GM12878 (cell line): ENCODE measurements around the gene PRRX1. TPM values are rescaled to one million over a fixed set of nuclear protein-coding genes. Genes with fewer than 3 reads are reported as not detected.

Experiments
- ATAC-seq: fragments of 200-7000 bp; cut with Tn5 transposase; 3 replicates; pipeline ENCODE4 v1.9.1; 2020; ENCODE audit warnings: mild to moderate bottlenecking, moderate library complexity
- BruUV-seq: library from RNA; stranded (reverse); fragments of 400-500 nt; replicated peaks from 2 replicates; lab custom pipeline; 2021; lab: Mats Ljungman, UMichigan
- CTCF ChIA-PET: fragments of 300-600 bp; sonication (Branson Sonifier 250); formaldehyde crosslinking; extraction: SDS; loops from one replicate; lab custom pipeline; 2021; ENCODE audit warnings: inconsistent platforms; lab: Yijun Ruan, JAX
- POLR2A ChIA-PET: fragments of 350-600 bp; formaldehyde crosslinking; extraction: SDS; loops from one replicate; lab custom pipeline; 2021; ENCODE audit warnings: inconsistent platforms; lab: Charles Lee
- RAD21 ChIA-PET: fragments of 300-600 bp; sonication (Branson Sonifier 250); formaldehyde crosslinking; loops from one replicate; lab custom pipeline; 2023; ENCODE audit warnings: antibody characterized with exemption; ENCODE audit not compliant: unreplicated experiment; lab: Charles Lee
- SMC1A ChIA-PET: fragments of 300-600 bp; sonication (Branson Sonifier 250); formaldehyde crosslinking; loops from one replicate; lab custom pipeline; 2023; ENCODE audit not compliant: unreplicated experiment, uncharacterized antibody; lab: Charles Lee
- DNase-seq: peaks from one replicate; pipeline ENCODE4 v3.0.0-alpha.2; 2011; ENCODE audit warnings: low read depth, low spot score
- FAIRE-seq: peaks from 3 replicates; lab custom pipeline; 2011; peaks lifted over from hg19 to GRCh38; lab: Jason Lieb, UNC
- H2AFZ ChIP-seq: 2 replicates; pipeline ENCODE4 v1.6.0; 2011; ENCODE audit warnings: low read depth, low read length, control low read depth; ENCODE audit not compliant: control insufficient read depth
- H3K27ac ChIP-seq: 2 replicates; pipeline ENCODE4 v1.5.1; 2011; ENCODE audit warnings: control low read depth; ENCODE audit not compliant: control insufficient read depth, insufficient read depth
- H3K27me3 ChIP-seq, 2 experiments: replicated peaks in 1 of 2; 2 replicates each; pipeline versions ENCODE4 v1.6.0 to v1.6.1; 2011; ENCODE audit warnings: low read length in 1 of 2; ENCODE audit not compliant: control insufficient read depth in 2 of 2, insufficient read depth in 2 of 2
- H3K36me3 ChIP-seq, 2 experiments: 2 replicates each; pipeline ENCODE4 v1.5.1; 2011; ENCODE audit warnings: low read length in 1 of 2; ENCODE audit not compliant: control insufficient read depth in 2 of 2, insufficient read depth in 2 of 2
- H3K4me1 ChIP-seq: 2 replicates; pipeline ENCODE4 v1.6.1; 2011; ENCODE audit warnings: mild to moderate bottlenecking, low read length, moderate library complexity, mixed read lengths; ENCODE audit not compliant: control insufficient read depth, insufficient read depth
- H3K4me2 ChIP-seq: 2 replicates; pipeline ENCODE4 v1.6.0; 2011; ENCODE audit warnings: control low read depth; ENCODE audit not compliant: control insufficient read depth, insufficient read depth
- H3K4me3 ChIP-seq: fragments of 200-600 bp; sonication (generic); 2 replicates; pipeline ENCODE4 v1.5.1; 2016
- H3K79me2 ChIP-seq: 2 replicates; pipeline ENCODE4 v1.6.0; 2011; ENCODE audit warnings: low read length; ENCODE audit not compliant: control insufficient read depth, insufficient read depth
- H3K9ac ChIP-seq: 2 replicates; pipeline ENCODE4 v1.8.0; 2011; ENCODE audit warnings: low read length, control low read depth, mixed read lengths; ENCODE audit not compliant: control insufficient read depth, insufficient read depth
- H3K9me3 ChIP-seq: replicated peaks from 3 replicates; pipeline ENCODE4 v1.5.1; 2011; ENCODE audit warnings: mild to moderate bottlenecking, low read length; ENCODE audit not compliant: control insufficient read depth, insufficient read depth
- H4K20me1 ChIP-seq: 2 replicates; pipeline ENCODE4 v1.6.0; 2011; ENCODE audit not compliant: control insufficient read depth, insufficient read depth
- BCL3 ChIP-seq: IDR thresholded peaks from 2 replicates; pipeline ENCODE4 v1.6.1; 2011; ENCODE audit warnings: borderline replicate concordance, low read depth, mild to moderate bottlenecking, moderate library complexity, low read length; ENCODE audit not compliant: insufficient read depth, poor library complexity, severe bottlenecking
- CEBPB ChIP-seq, 2 experiments: fragments of 150-350 bp in 1 of 2; IDR thresholded peaks; 2 replicates each; pipeline ENCODE4 v1.6.1; 2012 to 2014; ENCODE audit warnings: low read depth in 2 of 2, low read length in 2 of 2, borderline replicate concordance in 1 of 2, inconsistent platforms in 1 of 2
- CHD1 ChIP-seq: IDR thresholded peaks from 2 replicates; pipeline ENCODE4 v1.6.1; 2012; ENCODE audit warnings: low read depth, low read length, improper control_type of control experiment
- CHD4 ChIP-seq: fragments of 200-600 bp; sonication (generic); IDR thresholded peaks from 2 replicates; pipeline ENCODE4 v1.6.1; 2016; ENCODE audit warnings: mild to moderate bottlenecking
- FOXM1 ChIP-seq: IDR thresholded peaks from 2 replicates; pipeline ENCODE4 v1.6.1; 2012; ENCODE audit warnings: low read depth, mild to moderate bottlenecking, inconsistent platforms, low read length, moderate library complexity
- HDAC2 ChIP-seq: fragments of 200-600 bp; sonication (generic); IDR thresholded peaks from 2 replicates; pipeline ENCODE4 v1.6.1; 2017
- IKZF1 ChIP-seq: fragments of 450-650 bp; conservative IDR thresholded peaks from 2 replicates; pipeline ENCODE4 v1.6.1; 2017; ENCODE audit warnings: antibody characterized with exemption, mild to moderate bottlenecking
- KAT2A ChIP-seq: conservative IDR thresholded peaks from 2 replicates; pipeline ENCODE4 v1.6.1; 2011; ENCODE audit warnings: low read depth, low read length; ENCODE audit not compliant: control insufficient read depth
- MLLT1 ChIP-seq: fragments of 450-650 bp; IDR thresholded peaks from 2 replicates; pipeline ENCODE4 v1.6.1; 2016; ENCODE audit warnings: mild to moderate bottlenecking
- NFXL1 ChIP-seq: fragments of 450-650 bp; IDR thresholded peaks from 2 replicates; pipeline ENCODE4 v1.6.1; 2017; ENCODE audit warnings: antibody characterized with exemption, mild to moderate bottlenecking, borderline replicate concordance
- NKRF ChIP-seq: fragments of 450-650 bp; conservative IDR thresholded peaks from 2 replicates; pipeline ENCODE4 v1.6.1; 2017; ENCODE audit warnings: mild to moderate bottlenecking, moderate library complexity
- NR2C2 ChIP-seq: IDR thresholded peaks from 2 replicates; pipeline ENCODE4 v1.6.1; 2011; ENCODE audit warnings: borderline replicate concordance, low read depth; ENCODE audit not compliant: control insufficient read depth, insufficient read length
- POLR2A ChIP-seq: IDR thresholded peaks from 2 replicates; pipeline ENCODE4 v1.6.1; 2011; ENCODE audit warnings: low read depth, mild to moderate bottlenecking, low read length
- PRDM15 ChIP-seq: fragments of 450-650 bp; formaldehyde crosslinking; IDR thresholded peaks from 2 replicates; pipeline ENCODE4 v1.4.0; 2020; ENCODE audit warnings: mild to moderate bottlenecking, moderate library complexity
- TAF1 ChIP-seq: IDR thresholded peaks from 2 replicates; pipeline ENCODE4 v1.6.1; 2011; ENCODE audit warnings: mild to moderate bottlenecking, low read depth, low read length, borderline replicate concordance
- TBL1XR1 ChIP-seq: IDR thresholded peaks from 2 replicates; pipeline ENCODE4 v1.6.1; 2012; ENCODE audit warnings: low read depth, low read length, improper control_type of control experiment
- ZNF274 ChIP-seq: IDR thresholded peaks from one replicate; pipeline ENCODE4 v1.8.0; 2011; ENCODE audit not compliant: insufficient read length, insufficient read depth
- WGBS: methylation state at CpG from one replicate; pipeline ENCODE4 v1.1.6; 2016; ENCODE audit warnings: low lambda C conversion rate; ENCODE audit not compliant: insufficient replicate concordance, insufficient coverage; ENCODE audit errors: missing lambda C conversion rate; 5-methylcytosine and 5-hydroxymethylcytosine counted together
- in situ Hi-C: fragments of 300-500 bp; cut with MboI; formaldehyde crosslinking; loops from 9 replicates; pipeline ENCODE4 v1.14.3; 2018; ENCODE audit warnings: mixed read lengths
- intact Hi-C: fragments of 100-400 bp; cut with micrococcal nuclease; formaldehyde crosslinking; loops from one replicate; pipeline ENCODE4 v1.14.2; 2022; ENCODE audit not compliant: unreplicated experiment
- polyA plus RNA-seq, 11 experiments: library from polyadenylated mRNA; depleted of rRNA in 4 of 11; unstranded in 6 of 11; stranded (reverse) in 5 of 11; fragments of >200 nt; fragmentation: Nextera tagmentation in 4 of 11; fragmentation: Illumina TruSeq in 1 of 11; extraction: Ambion mirVana in 4 of 11; extraction: Trizol in 1 of 11; gene quantifications; 1 replicate in 1 of 11; 2 replicates in 10 of 11; pipeline versions ENCODE4 v1.2.1 to v1.2.3, GENCODE V29; 2011 to 2016; ENCODE audit warnings: inconsistent platforms in 2 of 11, missing spikeins in 2 of 11, low read depth in 1 of 11
- total RNA-seq, 4 experiments: library from RNA; depleted of rRNA in 3 of 4; stranded (reverse); fragments of >200 nt in 3 of 4; fragmentation: Illumina TruSeq in 1 of 4; extraction: Trizol in 1 of 4; gene quantifications; 2 replicates each; pipeline versions ENCODE4 v1.2.1 to v1.2.3, GENCODE V29; 2013 to 2021

The PRRX1 gene
- total and polyA plus RNA-seq, 10 of the 15 experiments (the other 5 are each of a cell fraction or from before 2014, with no cell fraction given) = 0.42 to 64.6 (median 1.5) TPM

GRCh38 chr1:170723518-170723917, 59.6 kb downstream of the PRRX1 start:
- POLR2A ChIA-PET = no interaction called here
- H3K79me2 ChIP-seq = no peaks in the 10 kb centered on the region
- H3K4me1 ChIP-seq = no peaks in the 10 kb centered on the region
- TF ChIP-seq ZNF274 = no peak
- no peak for TF ChIP-seq TBL1XR1
- TF ChIP-seq CHD4 = no peak
- no peak for TF ChIP-seq MLLT1
- TF ChIP-seq CEBPB (IDR thresholded peaks at IDR 0.05; ENCODE audit: borderline replicate concordance in 1 of 2, low read depth in 2 of 2, low read length in 2 of 2) = no peak
- no peak for TF ChIP-seq PRDM15 (CRISPR knock-in tag)
- no peak for TF ChIP-seq FOXM1
- TF ChIP-seq KAT2A = no peak
- TF ChIP-seq POLR2A = no peak
- TF ChIP-seq TAF1 = no peak
- no peak for TF ChIP-seq IKZF1
- TF ChIP-seq NKRF = no peak
- no peak for TF ChIP-seq CHD1
- TF ChIP-seq NR2C2 = no peak
- TF ChIP-seq BCL3 = no peak
- no peak for TF ChIP-seq NFXL1
- no peak for TF ChIP-seq HDAC2
- TF ChIP-seq, all 136 proteins: peak for 0
- DNase-seq (no peak), ATAC-seq (no peak), FAIRE-seq (no peak)
- H4K20me1 ChIP-seq = no peaks in the 10 kb centered on the region
- SMC1A ChIA-PET = interaction anchor here (0.8 to 2.0 kb wide), 4 partner anchors 10 to 25 kb away, joined by 3 to 7 read pairs (median 4); no protein-coding TSS in a partner anchor
- intact Hi-C loops = no loop called here
- H3K9ac ChIP-seq = no peak overlapping the region
- 51% methylated on average over 2 of the region's 2 CpGs for WGBS
- H3K9me3 ChIP-seq = no peaks in the 10 kb centered on the region
- no peaks in the 10 kb centered on the region; a peak in 1 of 4 replicates for H3K27me3 ChIP-seq
- no TSS peak for BruUV-seq
- RAD21 ChIA-PET = no interaction called here
- no peak overlapping the region for H3K27ac ChIP-seq
- H3K4me2 ChIP-seq = no peak overlapping the region
- H2AFZ ChIP-seq = no peak overlapping the region
- H3K36me3 ChIP-seq = no peaks in the 10 kb centered on the region
- CTCF ChIA-PET = no interaction called here
- in situ Hi-C loops = no loop called here
- H3K4me3 ChIP-seq = no peak overlapping the region
